HL-60 (cell line): ENCODE data around the gene CASP8.

Experiments used
- DNase-seq, 2 experiments: peaks; one replicate each; pipeline ENCODE4 v3.0.0-alpha.2; 2010 to 2020; ENCODE audit warnings: low read depth in 1 of 2, low spot score in 1 of 2
- H3K27ac ChIP-seq: fragments of 250-450 bp; sonication (Bioruptor Pico); replicated peaks from 2 replicates; pipeline ENCODE4 v1.5.1; 2020; ENCODE audit warnings: mild to moderate bottlenecking, moderate library complexity
- H3K27me3 ChIP-seq: fragments of 250-450 bp; sonication (Bioruptor Pico); 2 replicates; pipeline ENCODE4 v1.5.1; 2021; ENCODE audit warnings: mild to moderate bottlenecking, moderate library complexity; ENCODE audit not compliant: insufficient read depth, poor library complexity, severe bottlenecking
- H3K4me3 ChIP-seq: replicated peaks from 2 replicates; pipeline ENCODE4 v1.5.1; 2011; ENCODE audit warnings: mild to moderate bottlenecking, control low read depth, low read length; ENCODE audit not compliant: insufficient read depth
- GABPA ChIP-seq: IDR thresholded peaks from 2 replicates; pipeline ENCODE4 v1.6.1; 2012; ENCODE audit warnings: low read depth
- POLR2AphosphoS5 ChIP-seq: IDR thresholded peaks from 2 replicates; pipeline ENCODE4 v1.6.1; 2012; ENCODE audit warnings: low read depth
- SPI1 ChIP-seq: IDR thresholded peaks from 2 replicates; pipeline ENCODE4 v1.6.1; 2012; ENCODE audit warnings: low read depth, mild to moderate bottlenecking, borderline replicate concordance
- TF ChIP-seq, protein P1 (sequence below): IDR thresholded peaks from 2 replicates; pipeline ENCODE4 v1.6.1; 2012; ENCODE audit warnings: low read depth; ENCODE audit not compliant: insufficient replicate concordance
- TF ChIP-seq, protein P2 (sequence below): IDR thresholded peaks from one replicate; pipeline ENCODE4 v1.5.1; 2011; ENCODE audit warnings: low read length, control low read depth, inconsistent platforms; ENCODE audit not compliant: insufficient read depth

Gene CASP8

DNA sequence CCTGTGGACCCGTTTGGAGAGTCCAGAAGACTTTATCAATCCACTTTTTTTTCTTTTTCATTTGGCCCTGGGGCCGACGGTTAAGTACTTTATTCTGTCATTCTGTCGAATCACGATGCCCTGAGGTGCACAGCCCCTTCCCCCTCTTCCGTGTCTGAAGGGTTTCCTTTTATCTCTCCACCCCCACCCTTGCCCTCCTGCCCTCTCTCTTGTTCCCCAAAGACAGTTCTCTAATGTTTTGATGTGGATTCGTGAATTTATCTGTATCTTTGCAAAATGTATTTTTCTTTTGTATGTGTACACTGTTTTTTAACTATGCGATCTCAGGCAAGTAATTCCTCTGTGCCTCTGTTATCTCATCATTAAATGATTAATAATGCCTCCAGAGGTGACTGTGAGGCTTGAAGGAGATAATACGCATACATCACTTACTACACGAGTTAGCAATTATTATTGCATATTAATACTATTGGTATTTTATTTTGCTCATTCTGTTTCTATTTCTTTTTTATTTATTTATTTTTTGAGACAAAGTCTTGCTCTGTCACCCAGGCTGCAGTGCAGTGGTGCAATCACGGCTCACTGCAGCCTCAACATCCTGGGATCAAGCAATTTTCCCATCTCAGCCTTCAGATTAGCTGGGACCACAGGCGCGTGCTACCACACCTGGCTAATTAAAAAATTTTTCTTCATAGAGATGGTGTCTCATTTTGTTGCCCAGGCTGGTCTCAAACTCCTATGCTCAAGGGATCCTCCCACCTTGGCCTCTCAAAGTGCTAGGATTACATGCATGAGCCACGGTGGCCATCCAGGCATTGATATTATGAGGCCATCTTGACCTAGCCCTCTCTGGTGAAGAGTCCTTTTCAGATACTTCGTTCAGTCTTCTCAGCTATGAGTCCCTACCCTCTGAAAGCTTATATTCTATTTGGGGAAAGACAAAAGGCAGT lies 1.4 kb upstream of the CASP8 start:
- H3K4me3 ChIP-seq: peak overlapping the region; percentile 36
- peak in 1 of 2 experiments; percentile 85 for DNase-seq
- no peak for TF ChIP-seq POLR2AphosphoS5
- TF ChIP-seq, protein P1, sequence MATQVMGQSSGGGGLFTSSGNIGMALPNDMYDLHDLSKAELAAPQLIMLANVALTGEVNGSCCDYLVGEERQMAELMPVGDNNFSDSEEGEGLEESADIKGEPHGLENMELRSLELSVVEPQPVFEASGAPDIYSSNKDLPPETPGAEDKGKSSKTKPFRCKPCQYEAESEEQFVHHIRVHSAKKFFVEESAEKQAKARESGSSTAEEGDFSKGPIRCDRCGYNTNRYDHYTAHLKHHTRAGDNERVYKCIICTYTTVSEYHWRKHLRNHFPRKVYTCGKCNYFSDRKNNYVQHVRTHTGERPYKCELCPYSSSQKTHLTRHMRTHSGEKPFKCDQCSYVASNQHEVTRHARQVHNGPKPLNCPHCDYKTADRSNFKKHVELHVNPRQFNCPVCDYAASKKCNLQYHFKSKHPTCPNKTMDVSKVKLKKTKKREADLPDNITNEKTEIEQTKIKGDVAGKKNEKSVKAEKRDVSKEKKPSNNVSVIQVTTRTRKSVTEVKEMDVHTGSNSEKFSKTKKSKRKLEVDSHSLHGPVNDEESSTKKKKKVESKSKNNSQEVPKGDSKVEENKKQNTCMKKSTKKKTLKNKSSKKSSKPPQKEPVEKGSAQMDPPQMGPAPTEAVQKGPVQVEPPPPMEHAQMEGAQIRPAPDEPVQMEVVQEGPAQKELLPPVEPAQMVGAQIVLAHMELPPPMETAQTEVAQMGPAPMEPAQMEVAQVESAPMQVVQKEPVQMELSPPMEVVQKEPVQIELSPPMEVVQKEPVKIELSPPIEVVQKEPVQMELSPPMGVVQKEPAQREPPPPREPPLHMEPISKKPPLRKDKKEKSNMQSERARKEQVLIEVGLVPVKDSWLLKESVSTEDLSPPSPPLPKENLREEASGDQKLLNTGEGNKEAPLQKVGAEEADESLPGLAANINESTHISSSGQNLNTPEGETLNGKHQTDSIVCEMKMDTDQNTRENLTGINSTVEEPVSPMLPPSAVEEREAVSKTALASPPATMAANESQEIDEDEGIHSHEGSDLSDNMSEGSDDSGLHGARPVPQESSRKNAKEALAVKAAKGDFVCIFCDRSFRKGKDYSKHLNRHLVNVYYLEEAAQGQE: no peak
- peak; percentile 1; the same call in 1 of the 2 replicates for TF ChIP-seq SPI1
- H3K27ac ChIP-seq: peak overlapping the region; percentile 99
- H3K27me3 ChIP-seq: no peaks in the 10 kb centered on the region

DNA sequence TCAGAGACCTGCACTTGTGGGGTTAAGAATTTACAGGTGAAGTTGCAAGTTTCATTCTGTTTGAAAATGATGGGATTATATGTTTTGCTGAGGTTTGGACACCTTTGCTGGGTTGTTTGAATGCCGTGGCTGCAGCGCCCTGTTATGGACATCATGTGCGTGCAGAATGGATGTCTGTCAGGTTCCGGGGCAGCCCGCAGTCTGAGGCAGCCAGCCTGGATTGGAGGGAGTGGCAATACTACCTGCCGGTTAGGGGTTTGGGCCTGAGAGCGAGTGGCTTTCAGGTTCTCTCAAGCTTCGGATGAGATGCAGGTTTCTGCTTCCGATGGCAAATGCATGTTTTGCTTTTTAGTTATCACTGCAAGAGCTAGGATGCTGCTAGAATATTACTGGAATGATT lies 1.1 kb downstream of the CASP8 start:
- TF ChIP-seq GABPA (no peak), POLR2AphosphoS5 (peak; percentile 22; the same call in 1 of the 2 replicates), SPI1 (no peak)
- TF ChIP-seq, protein P2, sequence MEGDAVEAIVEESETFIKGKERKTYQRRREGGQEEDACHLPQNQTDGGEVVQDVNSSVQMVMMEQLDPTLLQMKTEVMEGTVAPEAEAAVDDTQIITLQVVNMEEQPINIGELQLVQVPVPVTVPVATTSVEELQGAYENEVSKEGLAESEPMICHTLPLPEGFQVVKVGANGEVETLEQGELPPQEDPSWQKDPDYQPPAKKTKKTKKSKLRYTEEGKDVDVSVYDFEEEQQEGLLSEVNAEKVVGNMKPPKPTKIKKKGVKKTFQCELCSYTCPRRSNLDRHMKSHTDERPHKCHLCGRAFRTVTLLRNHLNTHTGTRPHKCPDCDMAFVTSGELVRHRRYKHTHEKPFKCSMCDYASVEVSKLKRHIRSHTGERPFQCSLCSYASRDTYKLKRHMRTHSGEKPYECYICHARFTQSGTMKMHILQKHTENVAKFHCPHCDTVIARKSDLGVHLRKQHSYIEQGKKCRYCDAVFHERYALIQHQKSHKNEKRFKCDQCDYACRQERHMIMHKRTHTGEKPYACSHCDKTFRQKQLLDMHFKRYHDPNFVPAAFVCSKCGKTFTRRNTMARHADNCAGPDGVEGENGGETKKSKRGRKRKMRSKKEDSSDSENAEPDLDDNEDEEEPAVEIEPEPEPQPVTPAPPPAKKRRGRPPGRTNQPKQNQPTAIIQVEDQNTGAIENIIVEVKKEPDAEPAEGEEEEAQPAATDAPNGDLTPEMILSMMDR: no peak
- TF ChIP-seq, protein P1: no peak
- Histone ChIP-seq H3K27ac (peak overlapping the region; percentile 99), H3K4me3 (peak overlapping the region; percentile 57), H3K27me3 (no peaks in the 10 kb centered on the region)
- peak in 1 of 2 experiments; percentile 36 for DNase-seq

DNA sequence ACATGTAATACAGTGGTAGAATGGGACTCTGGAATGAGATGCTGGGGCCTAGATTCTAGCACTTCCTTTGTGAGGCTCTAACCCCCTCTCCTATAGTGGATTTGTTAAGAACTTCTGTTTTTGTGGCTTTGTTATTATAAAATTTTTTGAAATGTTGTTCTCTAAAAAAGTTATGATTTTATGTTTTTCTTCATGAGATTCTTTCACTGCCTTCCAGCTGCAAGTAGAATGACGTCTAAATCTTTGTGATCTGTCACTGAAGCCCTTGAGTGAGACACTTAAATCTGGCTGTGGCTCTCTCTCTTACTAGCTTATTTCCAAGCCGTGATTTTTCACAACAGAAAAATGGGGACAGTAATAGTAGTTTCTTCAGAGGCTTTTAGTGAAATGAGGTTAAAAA lies 1.6 kb downstream of the CASP8 start:
- H3K27ac ChIP-seq: peak overlapping the region; percentile 99
- TF ChIP-seq GABPA: no peak
- TF ChIP-seq SPI1: peak; percentile 27; the same call in 1 of the 2 replicates

GRCh38 chr2:201262718-201263117 lies 2.4 kb downstream of the CASP8 start:
- Histone ChIP-seq H3K27me3 (no peaks in the 10 kb centered on the region), H3K4me3 (no peak overlapping the region), H3K27ac (no peak overlapping the region)
- no peak for DNase-seq
- TF ChIP-seq, protein P1: no peak
- TF ChIP-seq, protein P2: no peak
- no peak for TF ChIP-seq GABPA
- no peak for TF ChIP-seq SPI1
- no peak for TF ChIP-seq POLR2AphosphoS5

More for the DNA sequence above, 1.6 kb downstream of the CASP8 start:
- H3K27me3 ChIP-seq: no peaks in the 10 kb centered on the region
- no peak for DNase-seq
- peak overlapping the region; percentile 57 for H3K4me3 ChIP-seq
